IMR-90 (cell line): Measurements from ENCODE around the gene LMO4. TPM values are rescaled to one million over a fixed set of nuclear protein-coding genes. Genes with fewer than 3 reads are reported as not detected.

ENCODE experiments used
- ATAC-seq: fragments of 200-7000 bp; cut with Tn5 transposase; 2 replicates; pipeline ENCODE4 v1.9.1; 2020; ENCODE audit warnings: low read depth, mild to moderate bottlenecking, moderate library complexity
- BruUV-seq: library from RNA; stranded (reverse); fragments of 400-500 nt; replicated peaks from 2 replicates; lab custom pipeline; 2021; lab: Mats Ljungman, UMichigan
- CTCF ChIA-PET: fragments of 300-600 bp; formaldehyde crosslinking; extraction: SDS; loops from one replicate; lab custom pipeline; 2021; ENCODE audit warnings: antibody characterized with exemption; lab: Yijun Ruan, JAX
- POLR2A ChIA-PET: fragments of 300-600 bp; sonication (Branson Sonifier 250); formaldehyde crosslinking; loops from one replicate; lab custom pipeline; 2022; ENCODE audit warnings: antibody characterized with exemption; ENCODE audit not compliant: unreplicated experiment; lab: Charles Lee
- DNase-seq: peaks from one replicate; pipeline ENCODE4 v3.0.0; 2013
- H2AFZ ChIP-seq: replicated peaks from 2 replicates; pipeline ENCODE3; 2013; ENCODE audit warnings: low read length, mild to moderate bottlenecking; ENCODE audit not compliant: poor library complexity
- H2AK5ac ChIP-seq: 2 replicates; pipeline ENCODE4 v1.6.1; 2013; ENCODE audit warnings: low read depth, low read length, inconsistent platforms
- H2AK9ac ChIP-seq: replicated peaks from 2 replicates; pipeline ENCODE3; 2013; ENCODE audit warnings: mild to moderate bottlenecking, low read depth, low read length, moderate library complexity; ENCODE audit not compliant: poor library complexity
- H2BK120ac ChIP-seq: 2 replicates; pipeline ENCODE4 v1.6.1; 2013; ENCODE audit warnings: low read depth, low read length, inconsistent platforms
- H2BK15ac ChIP-seq: 3 replicates; pipeline ENCODE4 v1.6.1; 2013; ENCODE audit warnings: low read depth, low read length, inconsistent platforms
- H2BK20ac ChIP-seq: 2 replicates; pipeline ENCODE4 v1.6.1; 2013; ENCODE audit warnings: low read depth, mild to moderate bottlenecking, inconsistent platforms, low read length, moderate library complexity
- H2BK5ac ChIP-seq: 2 replicates; pipeline ENCODE4 v1.6.1; 2013; ENCODE audit warnings: mild to moderate bottlenecking, low read depth, low read length, inconsistent platforms; ENCODE audit not compliant: poor library complexity, severe bottlenecking
- H3K14ac ChIP-seq: replicated peaks from 2 replicates; pipeline ENCODE4 v1.6.1; 2013; ENCODE audit warnings: low read depth, low read length, inconsistent platforms
- H3K18ac ChIP-seq: 2 replicates; pipeline ENCODE4 v1.6.1; 2013; ENCODE audit warnings: low read depth, low read length, control low read depth
- H3K23ac ChIP-seq: 2 replicates; pipeline ENCODE4 v1.6.1; 2013; ENCODE audit warnings: low read depth, low read length, inconsistent platforms
- H3K27ac ChIP-seq: 2 replicates; pipeline ENCODE4 v1.5.1; 2013; ENCODE audit warnings: mild to moderate bottlenecking, control low read depth, low read length; ENCODE audit not compliant: insufficient read depth
- H3K27me3 ChIP-seq: 2 replicates; pipeline ENCODE4 v1.6.1; 2013; ENCODE audit warnings: low read length; ENCODE audit not compliant: control insufficient read depth, insufficient read depth
- H3K36me3 ChIP-seq: 2 replicates; pipeline ENCODE4 v1.6.1; 2013; ENCODE audit warnings: low read length, mixed read lengths; ENCODE audit not compliant: control insufficient read depth, insufficient read depth
- H3K4ac ChIP-seq: 2 replicates; pipeline ENCODE4 v1.6.1; 2013; ENCODE audit warnings: low read depth, low read length, inconsistent platforms
- H3K4me1 ChIP-seq: 2 replicates; pipeline ENCODE4 v1.6.1; 2013; ENCODE audit warnings: low read length, mixed read lengths; ENCODE audit not compliant: control insufficient read depth, insufficient read depth
- H3K4me2 ChIP-seq: 2 replicates; pipeline ENCODE4 v1.6.1; 2013; ENCODE audit warnings: low read depth, mild to moderate bottlenecking, control low read depth, low read length, moderate library complexity
- H3K4me3 ChIP-seq: 2 replicates; pipeline ENCODE4 v1.5.1; 2013; ENCODE audit warnings: low read depth, mild to moderate bottlenecking, control low read depth, low read length, moderate library complexity; ENCODE audit not compliant: insufficient read depth
- H3K56ac ChIP-seq: 2 replicates; pipeline ENCODE4 v1.6.1; 2013; ENCODE audit warnings: low read length, inconsistent platforms; ENCODE audit not compliant: insufficient read depth; ENCODE audit errors: extremely low read depth
- H3K79me1 ChIP-seq, 2 experiments: 2 replicates each; pipeline ENCODE4 v1.6.1; 2013; ENCODE audit warnings: low read length in 2 of 2, inconsistent platforms in 1 of 2, low read depth in 1 of 2
- H3K9ac ChIP-seq: 2 replicates; pipeline ENCODE4 v1.6.1; 2013; ENCODE audit warnings: low read depth, low read length, control low read depth
- H3K9me1 ChIP-seq: 2 replicates; pipeline ENCODE4 v1.6.1; 2013; ENCODE audit warnings: low read length, inconsistent platforms; ENCODE audit not compliant: insufficient read depth
- H3K9me3 ChIP-seq: 2 replicates; pipeline ENCODE4 v1.6.1; 2013; ENCODE audit warnings: low read length; ENCODE audit not compliant: control insufficient read depth, insufficient read depth
- H4K20me1 ChIP-seq: 2 replicates; pipeline ENCODE4 v1.6.1; 2013; ENCODE audit warnings: low read length, inconsistent platforms; ENCODE audit not compliant: insufficient read depth
- H4K5ac ChIP-seq: 2 replicates; pipeline ENCODE4 v1.6.1; 2013; ENCODE audit warnings: mild to moderate bottlenecking, low read depth, low read length, control low read depth
- H4K8ac ChIP-seq, 2 experiments: 2 replicates each; pipeline ENCODE4 v1.6.1; 2013; ENCODE audit warnings: low read depth in 2 of 2, low read length in 2 of 2, control low read depth in 1 of 2, inconsistent platforms in 1 of 2
- H4K91ac ChIP-seq: 2 replicates; pipeline ENCODE4 v1.6.1; 2013; ENCODE audit warnings: low read depth, low read length, inconsistent platforms; ENCODE audit not compliant: insufficient read depth
- BHLHE40 ChIP-seq: fragments of 150-350 bp; IDR thresholded peaks from 2 replicates; pipeline ENCODE4 v1.6.1; 2016; ENCODE audit warnings: mild to moderate bottlenecking, low read depth, low read length
- CHD1 ChIP-seq: IDR thresholded peaks from 2 replicates; pipeline ENCODE4 v1.6.1; 2012; ENCODE audit warnings: low read depth, low read length, improper control_type of control experiment
- CTCF ChIP-seq: conservative IDR thresholded peaks from 2 replicates; pipeline ENCODE4 v1.5.1; 2012; ENCODE audit warnings: mild to moderate bottlenecking, low read depth, low read length, improper control_type of control experiment
- ELK1 ChIP-seq: fragments of 150-350 bp; IDR thresholded peaks from 2 replicates; pipeline ENCODE4 v1.6.1; 2016; ENCODE audit warnings: low read depth, mild to moderate bottlenecking, low read length, moderate library complexity, borderline replicate concordance
- FOS ChIP-seq: fragments of 150-350 bp; IDR thresholded peaks from 2 replicates; pipeline ENCODE4 v1.6.1; 2016; ENCODE audit warnings: low read depth, low read length
- MAFK ChIP-seq: IDR thresholded peaks from 2 replicates; pipeline ENCODE4 v1.6.1; 2012; ENCODE audit warnings: low read depth, low read length, improper control_type of control experiment
- MAZ ChIP-seq: IDR thresholded peaks from 2 replicates; pipeline ENCODE4 v1.6.1; 2012; ENCODE audit warnings: low read depth, mild to moderate bottlenecking, low read length, improper control_type of control experiment, moderate library complexity, borderline replicate concordance
- NFE2L2 ChIP-seq: fragments of 150-350 bp; IDR thresholded peaks from 2 replicates; pipeline ENCODE4 v1.6.1; 2016; ENCODE audit warnings: low read depth, mild to moderate bottlenecking, low read length
- POLR2A ChIP-seq: IDR thresholded peaks from 2 replicates; pipeline ENCODE4 v1.6.1; 2012; ENCODE audit warnings: mild to moderate bottlenecking, low read depth, low read length
- RAD21 ChIP-seq: IDR thresholded peaks from 2 replicates; pipeline ENCODE4 v1.6.1; 2012; ENCODE audit warnings: low read length, improper control_type of control experiment
- RCOR1 ChIP-seq: IDR thresholded peaks from 2 replicates; pipeline ENCODE4 v1.6.1; 2012; ENCODE audit warnings: mild to moderate bottlenecking, low read length, improper control_type of control experiment; ENCODE audit not compliant: insufficient replicate concordance
- RFX5 ChIP-seq: IDR thresholded peaks from 2 replicates; pipeline ENCODE4 v1.8.0; 2012; ENCODE audit warnings: low read depth, mild to moderate bottlenecking, low read length, moderate library complexity
- SMC3 ChIP-seq: fragments of 150-350 bp; IDR thresholded peaks from 2 replicates; pipeline ENCODE4 v1.6.1; 2016; ENCODE audit warnings: low read depth, mild to moderate bottlenecking, antibody characterized with exemption, low read length, moderate library complexity
- WGBS, 2 experiments: methylation state at CpG; one replicate each; pipeline versions ENCODE4 v1.1.5 to v1.1.7; 2013; ENCODE audit warnings: missing lambda C conversion rate in 2 of 2; ENCODE audit not compliant: insufficient read length in 1 of 2; ENCODE audit errors: extremely low coverage in 2 of 2; 5-methylcytosine and 5-hydroxymethylcytosine counted together
- dilution Hi-C: fragments of 300-500 bp; cut with HindIII; formaldehyde crosslinking; loops from one replicate; pipeline ENCODE4 v1.14.3; 2018; ENCODE audit warnings: low sequenced_read_pairs; ENCODE audit not compliant: unreplicated experiment
- in situ Hi-C: fragments of 300-500 bp; cut with MboI; formaldehyde crosslinking; loops from 3 replicates; pipeline ENCODE4 v1.14.3; 2019; ENCODE audit warnings: low sequenced_read_pairs, inconsistent platforms, mixed read lengths
- intact Hi-C: fragments of 100-400 bp; cut with micrococcal nuclease; formaldehyde crosslinking; loops from 2 replicates; pipeline ENCODE4 v1.10.0; 2022
- polyA plus RNA-seq, 3 experiments: library from polyadenylated mRNA; depleted of rRNA; stranded (reverse); fragments of >200 nt; gene quantifications; 2 replicates each; pipeline ENCODE4 v1.2.3, GENCODE V29; 2012; ENCODE audit warnings: low replicate concordance in 1 of 3
- total RNA-seq: library from RNA; depleted of rRNA; stranded (reverse); fragments of >200 nt; gene quantifications from 2 replicates; pipeline ENCODE4 v1.2.3, GENCODE V29; 2012

LMO4 gene
- total and polyA plus RNA-seq, 2 of the 4 experiments (the other 2 are of a cell fraction), result 98.9 to 109 TPM

GRCh38 chr1:87305151-87305550 lies 23.5 kb upstream of the LMO4 start:
- H3K18ac ChIP-seq, result no peak overlapping the region
- H3K27me3 ChIP-seq, result peaks cover 29% of the 10 kb centered on the region
- 100% methylated on average over 1 of the region's 5 CpGs; no CpG with 5 or more reads in 1 of the 2 experiments for WGBS, 2 experiments
- TF ChIP-seq CHD1, result no peak
- TF ChIP-seq MAFK, result no peak
- TF ChIP-seq ELK1, result no peak
- TF ChIP-seq BHLHE40, result no peak
- no peak for TF ChIP-seq NFE2L2
- TF ChIP-seq MAZ, result no peak
- no peak for TF ChIP-seq RCOR1
- TF ChIP-seq CTCF, result no peak
- TF ChIP-seq RFX5, result no peak
- no peak for TF ChIP-seq RAD21
- no peak for TF ChIP-seq SMC3
- TF ChIP-seq FOS, result no peak
- no peak for TF ChIP-seq POLR2A
- no peak overlapping the region for H3K14ac ChIP-seq
- H3K4me2 ChIP-seq, result no peak overlapping the region
- no peak for ATAC-seq
- H3K4me1 ChIP-seq, result no peaks in the 10 kb centered on the region
- H3K79me1 ChIP-seq, result no peaks in the 10 kb centered on the region
- H4K91ac ChIP-seq, result no peak overlapping the region
- H3K56ac ChIP-seq, result no peak overlapping the region
- no peaks in the 10 kb centered on the region for H4K20me1 ChIP-seq
- H2AK9ac ChIP-seq, result no peak overlapping the region
- BruUV-seq, result no TSS peak
- H4K5ac ChIP-seq, result no peak overlapping the region
- no peak overlapping the region for H2BK15ac ChIP-seq
- dilution Hi-C loops, result no loop called here
- H2AK5ac ChIP-seq, result no peak overlapping the region
- no peak overlapping the region for H3K4me3 ChIP-seq
- H2BK5ac ChIP-seq, result no peak overlapping the region
- ChIA-PET POLR2A (no interaction called here), CTCF (no interaction called here)
- H3K27ac ChIP-seq, result no peak overlapping the region
- no peak overlapping the region for H2BK120ac ChIP-seq
- no peaks in the 10 kb centered on the region for H3K9me1 ChIP-seq
- in situ Hi-C loops, result no loop called here
- H3K23ac ChIP-seq, result no peak overlapping the region
- DNase-seq, result no peak
- no peak overlapping the region for H2BK20ac ChIP-seq
- no peaks in the 10 kb centered on the region for H3K36me3 ChIP-seq
- H4K8ac ChIP-seq, result no peak overlapping the region
- no peaks in the 10 kb centered on the region for H3K9me3 ChIP-seq
- no peak overlapping the region for H2AFZ ChIP-seq
- no peak overlapping the region for H3K9ac ChIP-seq
- H3K4ac ChIP-seq, result no peak overlapping the region
- intact Hi-C loops, result no loop called here
